GM18499 (cell line): ENCODE measurements around the gene SMIM35.
A peak's percentile ranks its signal among the peaks of the same experiment; 100 is the strongest.
"Not testable (repeated sequence)": the region's sequence is repeated elsewhere in the genome, so short reads cannot be mapped to it uniquely, and the experiment has no call there.

ENCODE experiments used
- ATAC-seq: cut with Tn5 transposase; IDR thresholded peaks from one replicate; pipeline ENCODE4 v1.9.1; 2021; ENCODE audit warnings: moderate number of reproducible peaks; ENCODE audit not compliant: insufficient read depth, unreplicated experiment

SMIM35 gene

GRCh38 chr11:117992620-117993019, 94.1 kb downstream of the SMIM35 start:
- no peak for ATAC-seq

GRCh38 chr11:117992136-117992535, 94.6 kb downstream of the SMIM35 start:
- ATAC-seq, result no peak

GRCh38 chr11:117989351-117990102, 97.2 kb downstream of the SMIM35 start:
- no peak for ATAC-seq

GRCh38 chr11:117986981-117987574, 99.7 kb downstream of the SMIM35 start:
- no peak for ATAC-seq

- peak; percentile 50 for ATAC-seq
Observed at GRCh38 chr11:117985953-117986887, 100.5 kb downstream of the SMIM35 start, which contains the start of gene IL10RA. Gene IL10RA, plus strand, starts transcription at chr11:117986394. Its CDS starts 74 bp downstream, at chr11:117986468.

- no peak for ATAC-seq
Observed at GRCh38 chr11:117984476-117984875, 102.3 kb downstream of the SMIM35 start.

- no peak for ATAC-seq
Observed at GRCh38 chr11:117983163-117983475, 103.6 kb downstream of the SMIM35 start.

- ATAC-seq, result no peak
Observed at GRCh38 chr11:117980720-117981119, 106.0 kb downstream of the SMIM35 start.

- ATAC-seq, result no peak
Observed at GRCh38 chr11:117980280-117980679, 106.5 kb downstream of the SMIM35 start.

- no peak for ATAC-seq
Observed at GRCh38 chr11:117979481-117980211, 107.1 kb downstream of the SMIM35 start.

- no peak for ATAC-seq
Observed at GRCh38 chr11:117978991-117979390, 107.8 kb downstream of the SMIM35 start.

- ATAC-seq, result not testable (repeated sequence)
Observed at GRCh38 chr11:117978291-117978910, 108.4 kb downstream of the SMIM35 start.

GRCh38 chr11:117977612-117978264, 109.0 kb downstream of the SMIM35 start:
- ATAC-seq, result not testable (repeated sequence)

GRCh38 chr11:117977029-117977428, 109.7 kb downstream of the SMIM35 start:
- no peak for ATAC-seq

GRCh38 chr11:117976445-117976844, 110.3 kb downstream of the SMIM35 start:
- ATAC-seq, result no peak

GRCh38 chr11:117973503-117973860, 113.3 kb downstream of the SMIM35 start:
- no peak for ATAC-seq

- no peak for ATAC-seq
Observed at GRCh38 chr11:117972629-117973502, 113.9 kb downstream of the SMIM35 start.

GRCh38 chr11:117972044-117972443, 114.7 kb downstream of the SMIM35 start:
- ATAC-seq, result no peak
